Kidney (tissue), 14 donors: ENCODE results near the gene POLR3A. TPM values are rescaled to one million over a fixed set of nuclear protein-coding genes. Genes with fewer than 3 reads are reported as not detected.

Experiments
- DNase-seq, 5 donors: peaks; one replicate each; pipeline ENCODE4 v3.0.0-alpha.2; 2013 to 2020
- FAIRE-seq: peaks from 2 replicates; lab custom pipeline; 2012; peaks lifted over from hg19 to GRCh38; lab: Jason Lieb, UNC
- H3K27ac ChIP-seq, 2 donors: one replicate each; pipeline ENCODE4 v1.7.0; 2013; ENCODE audit warnings: low read depth in 2 of 2, low read length in 2 of 2, inconsistent platforms in 1 of 2
- H3K27me3 ChIP-seq: one replicate; pipeline ENCODE4 v1.7.1; 2013; ENCODE audit warnings: low read length, inconsistent platforms; ENCODE audit not compliant: control insufficient read depth, insufficient read depth
- H3K36me3 ChIP-seq, 3 donors: one replicate each; pipeline versions ENCODE4 v1.7.0 to v1.7.1; 2013; ENCODE audit warnings: low read length in 3 of 3, control low read depth in 1 of 3, inconsistent platforms in 1 of 3; ENCODE audit not compliant: insufficient read depth in 3 of 3, control insufficient read depth in 2 of 3
- H3K4me1 ChIP-seq, 3 donors: one replicate each; pipeline versions ENCODE4 v1.7.0 to v1.7.1; 2013; ENCODE audit warnings: low read length in 3 of 3, inconsistent platforms in 1 of 3, low read depth in 1 of 3; ENCODE audit not compliant: control insufficient read depth in 2 of 3, insufficient read depth in 2 of 3
- H3K4me3 ChIP-seq, 3 donors: one replicate each; pipeline versions ENCODE4 v1.7.0 to v1.8.1; 2013; ENCODE audit warnings: low read length in 3 of 3, control low read depth in 1 of 3, inconsistent platforms in 1 of 3
- H3K9ac ChIP-seq, 3 donors: one replicate each; pipeline versions ENCODE4 v1.7.0 to v1.7.1; 2013; ENCODE audit warnings: low read length in 3 of 3, control low read depth in 1 of 3, inconsistent platforms in 1 of 3
- H3K9me3 ChIP-seq, 3 donors: one replicate each; pipeline versions ENCODE4 v1.7.0 to v1.7.1; 2013; ENCODE audit warnings: low read length in 3 of 3, control low read depth in 1 of 3, inconsistent platforms in 1 of 3; ENCODE audit not compliant: control insufficient read depth in 2 of 3, insufficient read depth in 1 of 3
- CTCF ChIP-seq: IDR thresholded peaks from 3 replicates; pipeline ENCODE4 v1.5.1; 2012; ENCODE audit warnings: mild to moderate bottlenecking, moderate library complexity, borderline replicate concordance; ENCODE audit not compliant: insufficient read depth; ENCODE audit errors: extremely low read depth
- intact Hi-C: fragments of 100-400 bp; cut with DNase I; formaldehyde crosslinking; loops from one replicate; pipeline ENCODE4 v1.11.1; 2022
- polyA plus RNA-seq: library from polyadenylated mRNA; stranded (reverse); fragments of 350-450 nt; fragmentation: Illumina TruSeq; extraction: RNeasy Lipid Tissue Mini Kit (QIAGEN cat#74804); gene quantifications from one replicate; pipeline ENCODE4 v1.2.3, GENCODE V29; 2014; ENCODE audit warnings: low read depth, low replicate concordance; ENCODE audit not compliant: insufficient read depth
- total RNA-seq: library from RNA; stranded (reverse); fragmentation: NEBNext Ultra II Directional; extraction: Animal tissue kit (Norgen Biotek cat#: 25700); gene quantifications from one replicate; pipeline ENCODE4 v1.2.1, GENCODE V29; 2021
- donor health status: control.
- donor health status: control.
- donor health status: control.
- donor health status: control.
- donor health status: control.
- donor health status: DM: yes; HTN: yes; CAD: no.
- donor health status: Normal renal cell carcinoma (clear cell type).

POLR3A gene
- total and polyA plus RNA-seq, 2 donors from 2014 or later = 4.9 to 13.3 TPM

DNA sequence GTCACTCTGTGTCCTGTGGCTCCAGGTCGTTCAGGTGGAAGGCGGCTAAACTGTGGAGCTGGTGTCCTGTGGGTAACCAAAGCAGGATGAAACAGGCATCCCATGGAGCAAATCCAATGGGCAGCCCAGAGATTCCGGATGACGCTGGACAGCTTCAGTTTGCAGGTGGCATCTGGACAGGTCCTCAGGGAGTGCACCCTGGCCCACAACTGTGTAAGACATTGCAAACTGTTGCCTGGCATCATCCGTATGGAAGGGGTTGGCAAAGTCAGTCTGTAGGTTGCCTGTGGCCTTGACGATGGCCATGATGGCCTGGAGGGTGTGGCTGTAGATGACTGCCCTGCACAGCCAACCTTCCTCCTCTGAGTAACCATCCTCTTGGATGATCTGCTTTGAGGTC is 39.8 kb upstream of the POLR3A start:
- Histone ChIP-seq H3K27ac (no peak overlapping the region), H3K9me3 (no peaks in the 10 kb centered on the region), H3K4me3 (no peak overlapping the region), H3K27me3 (no peaks in the 10 kb centered on the region), H3K4me1 (no peaks in the 10 kb centered on the region), H3K36me3 (no peaks in the 10 kb centered on the region), H3K9ac (no peak overlapping the region)
- FAIRE-seq (no peak), DNase-seq (peak in 1 of 5 donors; percentile 34)
- no peak for TF ChIP-seq CTCF
- intact Hi-C loops = no loop called here

- no peaks in the 10 kb centered on the region for H3K36me3 ChIP-seq
- intact Hi-C loops = no loop called here
- TF ChIP-seq CTCF = no peak
- DNase-seq = peak in 1 of 5 donors; percentile 54
- H3K4me1 ChIP-seq = no peaks in the 10 kb centered on the region
- H3K4me3 ChIP-seq = no peak overlapping the region
- no peak overlapping the region for H3K27ac ChIP-seq
- H3K9ac ChIP-seq = no peak overlapping the region
- no peaks in the 10 kb centered on the region for H3K9me3 ChIP-seq
- FAIRE-seq = no peak
- no peaks in the 10 kb centered on the region for H3K27me3 ChIP-seq
Measured at GRCh38 chr10:78066728-78067430, 37.6 kb upstream of the POLR3A start.

DNA sequence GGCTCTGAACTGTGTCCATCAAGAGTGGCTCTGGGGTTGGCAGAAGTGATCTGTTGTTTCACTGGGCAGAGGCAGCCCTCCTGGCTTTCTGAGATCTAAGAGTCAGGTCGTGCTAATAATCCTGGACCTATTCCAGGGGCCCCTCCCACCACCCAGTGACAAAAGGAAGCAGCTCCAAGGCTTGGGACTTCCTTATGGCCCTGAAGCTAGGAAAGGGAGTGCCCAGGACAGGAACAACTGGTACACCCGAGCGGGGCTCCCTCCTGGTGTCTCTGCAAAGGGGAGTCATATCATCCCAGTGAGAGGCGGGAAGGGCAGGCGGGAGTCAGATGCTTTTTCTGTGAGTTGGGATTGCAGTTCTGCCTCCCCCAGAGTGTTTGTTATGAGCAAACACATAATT is 36.7 kb upstream of the POLR3A start:
- no peaks in the 10 kb centered on the region for H3K9me3 ChIP-seq
- no peak overlapping the region for H3K4me3 ChIP-seq
- no peaks in the 10 kb centered on the region for H3K4me1 ChIP-seq
- FAIRE-seq (no peak), DNase-seq (peak in 1 of 5 donors; percentile 55)
- intact Hi-C loops = no loop called here
- H3K9ac ChIP-seq = no peak overlapping the region
- TF ChIP-seq CTCF = no peak
- H3K36me3 ChIP-seq = no peaks in the 10 kb centered on the region
- H3K27me3 ChIP-seq = no peaks in the 10 kb centered on the region
- no peak overlapping the region for H3K27ac ChIP-seq
